GM18511 (cell line): Measurements from ENCODE around the gene VKORC1.
"Not testable (repeated sequence)": the region's sequence is repeated elsewhere in the genome, so short reads cannot be mapped to it uniquely, and the experiment has no call there.

ENCODE experiments used
- ATAC-seq: cut with Tn5 transposase; IDR thresholded peaks from one replicate; pipeline ENCODE4 v1.9.1; 2021; ENCODE audit warnings: mild to moderate bottlenecking, moderate library complexity; ENCODE audit not compliant: unreplicated experiment

Gene VKORC1

DNA sequence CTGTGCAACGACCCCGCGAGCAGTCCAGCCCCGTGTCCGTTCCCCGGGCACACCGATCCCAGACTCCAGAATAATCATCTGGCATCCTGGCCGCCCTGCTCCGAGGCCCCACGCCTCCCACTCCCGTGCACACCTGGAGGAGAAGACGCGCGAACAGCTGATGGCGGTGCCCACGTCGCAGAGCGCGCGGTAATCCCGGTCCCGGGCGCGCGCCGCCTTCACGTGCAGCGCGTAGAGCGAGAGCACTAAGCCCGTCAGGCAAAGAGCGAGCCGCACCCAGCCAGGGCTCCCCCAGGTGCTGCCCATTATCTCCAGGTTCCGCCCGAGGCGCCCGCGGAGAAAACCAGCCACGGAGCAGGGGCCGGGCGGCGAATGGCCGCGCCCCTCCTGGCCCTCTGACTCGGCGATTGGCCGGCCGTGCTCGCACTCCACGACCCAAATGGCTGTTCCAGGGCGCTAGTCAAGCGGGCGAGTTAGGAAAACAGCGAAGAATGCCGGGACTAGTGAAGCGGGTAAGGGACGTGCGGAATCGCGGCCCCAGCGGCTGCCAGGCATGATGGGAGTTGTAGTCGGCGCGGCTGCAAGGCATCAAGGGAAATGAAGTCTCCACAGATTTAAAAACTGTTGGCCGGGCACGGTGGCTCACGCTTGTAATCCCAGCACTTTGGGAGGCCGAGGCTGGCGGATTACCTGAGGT, at the start of gene VKORC1:
Gene VKORC1 (minus strand): TSS at position 374 of the 697 bp plus-strand sequence. CDS start 68 bp downstream, at position 306.
- ATAC-seq = peak; percentile 84

DNA sequence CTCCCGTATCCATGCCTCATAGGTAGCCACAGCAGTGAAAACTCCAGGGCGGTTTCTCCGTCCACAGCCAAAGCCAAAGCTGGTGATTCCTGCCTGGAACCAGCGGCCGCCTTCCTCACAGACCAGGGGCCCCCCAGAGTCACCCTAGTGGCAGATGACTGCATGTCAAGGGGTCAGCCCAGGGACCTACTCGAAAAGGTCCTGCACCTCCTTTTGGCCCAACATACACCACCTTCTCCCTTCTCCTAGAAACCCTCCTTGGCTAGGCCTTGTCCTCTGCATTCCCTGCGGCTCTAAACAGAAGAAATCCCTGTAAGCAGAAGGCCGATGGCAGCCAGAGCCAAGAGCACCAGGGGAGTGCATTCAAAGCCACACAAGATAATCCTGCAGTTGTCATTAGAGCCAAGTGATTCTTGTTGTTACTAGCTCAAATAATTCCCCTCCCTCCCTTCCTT, 49.1 kb upstream of the VKORC1 start:
- no peak for ATAC-seq

DNA sequence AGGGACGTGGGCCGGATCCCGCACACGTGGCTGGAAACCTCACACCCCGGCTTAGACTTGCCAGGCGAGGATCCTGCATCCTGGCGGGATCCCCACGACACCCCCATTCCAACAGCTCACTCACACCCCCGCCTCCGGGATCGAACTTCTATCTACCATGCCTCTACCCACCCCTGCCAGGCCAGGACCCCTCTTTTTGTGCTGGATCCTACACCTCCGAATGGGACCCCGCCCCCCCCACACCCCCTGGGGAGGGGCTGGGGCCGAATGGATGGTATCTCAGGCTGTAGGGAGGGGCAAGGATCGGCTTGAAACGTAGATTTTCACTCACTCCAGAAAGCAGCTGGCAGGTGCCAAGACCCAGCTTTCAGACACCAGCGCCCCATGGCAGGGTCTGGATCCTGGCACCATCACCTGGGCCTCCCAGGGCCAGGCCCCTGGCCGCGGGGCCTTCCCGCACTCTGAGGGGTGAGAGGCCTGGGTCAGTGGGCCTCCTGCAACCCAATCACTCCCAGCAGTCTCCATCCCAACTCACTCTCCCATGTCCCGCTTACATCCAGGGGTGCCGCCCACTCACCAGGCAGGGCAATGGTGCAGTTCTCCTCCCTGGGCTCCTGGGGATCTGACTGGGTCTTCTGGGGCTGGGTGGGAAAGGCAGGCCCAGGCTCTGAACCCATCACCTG, 48.6 kb upstream of the VKORC1 start:
- ATAC-seq = no peak

DNA sequence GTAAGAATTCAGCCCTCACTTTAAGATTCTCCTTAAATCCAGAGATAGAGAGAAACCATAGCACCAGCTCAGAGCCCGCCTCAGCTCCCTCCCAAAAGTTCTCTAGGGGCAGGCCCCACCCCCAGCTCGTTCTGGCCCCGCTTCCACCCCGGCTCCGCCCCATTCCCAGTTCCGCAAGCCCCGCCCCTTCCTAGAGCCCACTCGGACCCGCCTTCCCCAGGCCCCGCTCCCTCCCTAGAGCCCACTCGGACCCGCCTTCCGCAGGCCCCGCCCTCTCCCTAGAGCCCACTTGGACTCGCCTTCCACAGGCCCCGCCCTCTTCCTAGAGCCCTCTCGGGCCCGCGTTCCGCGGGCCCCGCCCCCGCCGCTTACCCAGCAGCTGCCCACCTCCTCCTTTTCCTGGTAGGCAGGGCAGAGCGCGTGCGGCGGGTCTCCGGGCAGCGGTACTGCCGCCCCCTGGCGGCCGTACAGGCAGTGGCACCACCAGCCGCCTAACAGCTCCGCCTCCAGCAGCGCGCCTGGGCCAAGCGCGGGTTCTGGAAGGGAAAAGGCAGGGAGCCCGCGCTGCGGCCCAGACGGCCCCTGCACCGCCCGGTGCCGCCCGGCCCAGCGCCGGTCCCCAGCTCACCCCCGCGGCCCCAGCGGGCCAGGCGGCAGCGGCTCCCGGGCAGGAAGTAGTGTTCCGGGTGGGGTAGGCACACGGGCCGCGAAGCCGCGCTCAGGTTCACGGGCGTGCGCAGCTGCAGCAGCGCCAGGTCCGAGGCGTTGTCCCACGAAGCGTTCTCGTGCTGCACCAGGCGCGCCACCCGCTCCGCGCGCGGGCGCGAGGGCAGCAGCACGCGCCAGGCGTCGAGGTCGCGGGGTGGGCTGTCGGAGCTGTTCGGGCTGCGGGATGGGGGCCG, 47.8 kb upstream of the VKORC1 start:
- ATAC-seq = peak; percentile 80

DNA sequence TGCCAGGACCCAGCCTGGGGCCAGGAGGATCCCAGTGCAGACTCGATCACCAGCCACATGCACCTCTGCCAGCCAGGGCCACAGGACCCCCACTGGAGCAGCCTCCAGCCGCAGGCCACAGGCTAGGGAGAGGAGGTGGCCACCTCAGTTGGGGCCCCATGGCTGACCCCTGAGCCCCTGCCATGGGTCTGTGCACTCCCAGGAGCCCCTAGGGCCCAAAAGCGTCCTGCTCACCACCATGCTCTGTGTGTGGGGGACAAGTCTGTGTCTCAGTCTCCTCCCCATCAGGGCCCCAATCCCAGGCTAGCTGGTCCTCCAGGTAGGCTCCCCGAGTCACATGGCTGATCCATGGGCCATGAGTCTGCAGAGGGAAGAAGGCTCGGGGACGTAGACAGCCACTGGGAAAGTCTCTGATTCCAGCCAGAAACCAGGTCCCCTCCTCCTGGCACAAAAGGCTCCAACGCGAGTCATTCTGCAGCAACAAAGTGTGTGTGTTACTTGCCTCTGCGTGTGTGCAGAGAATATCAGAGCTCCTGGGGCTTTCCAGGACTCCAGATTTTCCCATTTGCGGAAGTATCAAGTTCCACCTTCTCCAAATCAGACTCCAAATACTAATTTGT, 47.0 kb upstream of the VKORC1 start:
- peak; percentile 10 for ATAC-seq

DNA sequence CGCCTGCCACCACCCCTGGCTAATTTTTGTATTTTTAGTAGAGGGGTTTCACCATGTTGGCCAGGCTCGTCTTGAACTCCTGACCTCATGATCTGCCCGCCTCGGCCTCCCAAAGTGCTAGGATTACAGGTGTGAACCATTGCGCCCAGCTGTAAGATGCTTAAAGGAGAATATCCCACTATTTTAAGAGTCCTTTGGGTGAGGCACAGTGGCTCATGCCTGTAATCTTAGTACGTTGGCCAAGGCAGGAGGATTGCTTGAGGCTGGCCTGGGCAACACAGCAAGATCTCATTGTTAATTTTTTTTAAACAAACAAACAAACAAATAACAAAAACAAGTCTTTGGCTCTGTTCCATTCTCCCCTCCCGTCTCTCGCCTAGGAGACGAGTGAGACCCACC, 46.5 kb upstream of the VKORC1 start:
- not testable (repeated sequence) for ATAC-seq

DNA sequence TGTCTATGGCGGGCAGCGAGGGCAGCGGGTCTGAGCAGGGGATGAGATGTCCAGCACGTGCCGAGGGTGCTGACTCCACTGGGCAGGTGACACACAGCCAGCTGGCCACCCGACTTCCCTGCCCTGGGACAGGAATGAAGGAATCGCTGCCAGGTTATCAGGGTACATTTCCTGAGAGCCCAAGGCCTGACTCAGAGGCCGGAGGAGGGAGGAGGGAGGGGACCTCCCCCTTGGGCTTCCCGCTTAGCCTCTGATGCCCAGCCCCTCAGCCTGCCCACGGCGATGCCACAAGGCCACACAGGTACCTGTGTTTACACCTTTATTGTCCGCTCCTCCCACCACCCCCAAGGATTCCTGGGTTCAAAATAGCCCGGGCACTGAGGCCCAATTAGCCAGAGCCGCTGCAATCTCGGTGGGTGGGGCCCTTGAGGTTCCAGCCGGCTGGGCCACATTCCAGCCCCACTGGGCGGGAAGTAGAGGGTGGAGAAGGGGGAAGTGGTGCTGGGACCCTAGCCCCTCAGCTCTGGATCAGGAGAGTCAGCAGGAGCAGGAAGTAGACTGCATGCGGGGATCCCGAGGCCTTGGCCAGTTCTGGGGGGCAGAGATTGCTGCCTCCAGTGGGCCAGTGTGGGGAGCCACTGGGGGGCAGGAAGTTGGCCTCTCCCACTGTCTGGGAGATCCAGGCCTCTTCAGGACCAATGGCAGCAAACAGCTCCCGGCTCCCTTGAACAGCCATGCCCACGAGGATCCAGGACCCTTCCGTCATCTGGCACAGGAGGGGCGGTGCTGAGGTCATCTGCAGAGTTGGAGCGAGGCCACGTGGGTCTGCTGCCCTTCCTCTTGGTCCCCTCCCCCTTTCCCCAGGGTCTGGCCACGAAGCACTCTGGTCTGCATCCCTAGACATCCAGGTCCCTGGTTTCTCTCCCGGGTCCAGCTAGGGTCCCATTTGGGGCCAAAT, 44.3 kb upstream of the VKORC1 start:
- no peak for ATAC-seq

DNA sequence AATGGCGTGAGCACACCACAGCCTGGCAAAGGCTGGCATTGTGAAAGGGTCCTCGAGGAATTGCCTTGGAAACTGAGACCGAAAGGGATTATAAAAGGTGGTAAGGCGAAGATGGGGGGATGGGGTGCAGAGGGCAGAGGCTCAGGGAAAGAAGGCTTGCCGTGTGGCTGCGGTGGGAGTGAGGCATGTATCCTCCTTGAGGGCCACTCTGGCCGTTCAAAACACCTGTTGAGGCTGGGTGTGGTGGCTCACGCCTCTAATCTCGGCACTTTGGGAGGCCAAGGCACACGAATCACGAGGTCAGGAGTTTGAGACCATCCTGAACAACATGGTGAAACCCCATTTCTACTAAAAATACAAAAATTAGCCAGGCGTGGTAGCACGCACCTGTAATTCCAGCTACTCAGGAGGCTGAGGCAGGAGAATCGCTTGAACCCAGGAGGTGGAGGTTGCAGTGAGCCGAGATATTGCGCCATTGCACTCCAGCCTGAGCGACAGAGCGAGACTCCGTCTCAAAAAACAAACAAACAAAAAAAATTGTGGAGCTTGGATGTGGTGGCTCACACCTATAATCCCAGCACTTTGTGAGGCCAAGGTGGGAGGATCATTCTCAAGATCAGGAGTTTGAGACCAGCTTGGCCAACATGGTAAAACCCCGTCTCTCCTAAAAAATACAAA, 42.4 kb upstream of the VKORC1 start:
- not testable (repeated sequence) for ATAC-seq

DNA sequence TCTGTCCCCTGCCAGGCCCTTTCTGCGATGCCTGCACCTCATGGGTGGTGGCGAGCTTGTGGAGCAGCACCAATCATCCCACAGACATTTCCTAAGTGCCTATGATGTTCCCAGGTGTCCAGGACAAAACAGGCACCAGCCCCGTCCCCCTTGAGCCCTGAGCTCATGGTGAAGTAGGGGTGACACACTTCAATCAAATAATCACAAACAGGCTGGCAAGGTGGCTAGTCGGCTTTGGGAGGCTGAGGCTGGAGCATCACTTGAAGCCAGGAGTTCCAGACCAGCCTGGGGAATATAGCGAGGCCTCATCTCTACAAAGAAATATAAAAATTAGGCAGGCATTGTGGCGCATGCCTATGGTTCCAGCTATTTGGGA, 41.7 kb upstream of the VKORC1 start:
- ATAC-seq = no peak

DNA sequence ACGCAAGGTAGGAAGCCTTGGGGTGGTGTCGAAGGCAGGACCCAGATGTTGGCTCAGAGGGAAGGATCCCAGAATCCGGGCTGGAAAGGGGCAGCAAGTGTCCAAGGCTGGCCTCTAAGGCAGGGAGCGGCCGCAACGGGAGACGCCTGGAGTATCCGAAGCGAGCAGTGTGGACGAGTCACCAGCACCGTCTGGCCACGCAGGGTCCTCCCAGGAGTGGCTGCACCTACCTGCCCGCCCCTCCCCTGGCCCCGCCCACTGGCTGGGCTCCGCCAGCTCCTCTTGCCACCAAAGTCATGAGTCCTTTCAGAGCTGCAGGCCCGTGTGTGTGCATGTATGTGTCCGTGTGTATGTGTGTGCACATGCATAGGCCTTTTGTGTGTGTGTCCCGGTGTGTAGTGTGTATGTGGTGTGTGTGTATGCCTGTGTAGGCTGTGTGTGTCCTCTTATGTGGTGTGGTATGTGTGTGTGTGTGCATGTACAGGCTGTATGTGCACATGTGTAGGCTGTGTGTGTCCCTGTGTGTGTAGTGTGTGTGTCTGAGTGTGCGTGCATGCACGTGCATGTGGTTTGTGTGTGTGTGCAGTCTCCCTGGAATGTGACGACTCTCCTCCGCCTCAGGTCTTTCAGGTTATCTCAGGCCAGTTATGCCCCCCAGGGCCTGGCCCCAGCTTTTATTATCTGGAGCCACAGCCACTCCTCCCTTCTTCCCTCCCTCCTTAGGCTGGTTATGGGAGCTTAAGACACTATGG, 41.1 kb upstream of the VKORC1 start, which contains the start of gene PRSS8:
Gene PRSS8 (minus strand): TSS at position 193 of the 752 bp plus-strand sequence. CDS start 229 bp downstream, outside the sequence.
- ATAC-seq = no peak

DNA sequence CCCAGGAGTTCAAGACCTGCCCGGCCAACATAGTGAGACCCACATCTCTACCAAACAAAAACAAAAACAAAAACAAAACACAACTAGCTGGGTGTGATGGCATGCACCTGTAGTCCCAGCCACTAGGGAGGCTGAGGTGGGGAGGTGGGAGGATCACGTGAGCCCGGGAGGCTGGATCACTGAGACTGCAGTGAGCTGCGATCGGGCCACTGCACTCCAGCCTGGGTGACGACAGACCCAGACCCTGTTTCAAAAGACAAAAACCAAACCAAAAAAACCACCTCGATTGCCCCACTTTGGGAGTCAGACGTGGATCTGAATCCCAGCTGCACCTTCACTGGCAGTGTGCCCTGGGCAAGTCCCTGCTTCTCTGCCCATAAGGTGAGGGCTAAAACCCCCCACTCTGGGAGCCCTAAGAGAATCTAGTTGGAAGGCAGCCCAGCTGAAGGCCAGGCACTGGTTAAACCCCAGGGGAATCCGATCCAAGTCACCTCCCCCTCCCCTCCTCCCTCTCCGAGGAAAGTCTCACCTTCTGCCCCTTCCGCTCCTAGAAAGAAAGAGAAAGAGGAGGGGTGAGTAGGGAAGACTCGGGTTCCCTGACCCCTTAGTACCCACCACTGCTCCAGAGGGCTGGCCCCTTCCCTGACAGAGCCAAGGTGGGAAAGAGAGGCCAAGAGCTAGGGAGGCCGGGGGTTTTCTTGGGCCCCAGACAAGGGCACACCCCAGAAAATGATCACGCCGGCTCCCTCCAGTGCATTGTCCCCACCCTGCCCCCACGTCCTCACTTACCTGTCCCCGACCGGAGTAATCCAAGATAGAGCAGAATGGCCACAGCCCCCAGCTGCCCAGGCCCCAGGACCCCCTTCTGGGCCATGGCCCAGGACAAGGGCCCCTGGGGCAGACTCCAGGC, 40.3 kb upstream of the VKORC1 start:
- no peak for ATAC-seq

DNA sequence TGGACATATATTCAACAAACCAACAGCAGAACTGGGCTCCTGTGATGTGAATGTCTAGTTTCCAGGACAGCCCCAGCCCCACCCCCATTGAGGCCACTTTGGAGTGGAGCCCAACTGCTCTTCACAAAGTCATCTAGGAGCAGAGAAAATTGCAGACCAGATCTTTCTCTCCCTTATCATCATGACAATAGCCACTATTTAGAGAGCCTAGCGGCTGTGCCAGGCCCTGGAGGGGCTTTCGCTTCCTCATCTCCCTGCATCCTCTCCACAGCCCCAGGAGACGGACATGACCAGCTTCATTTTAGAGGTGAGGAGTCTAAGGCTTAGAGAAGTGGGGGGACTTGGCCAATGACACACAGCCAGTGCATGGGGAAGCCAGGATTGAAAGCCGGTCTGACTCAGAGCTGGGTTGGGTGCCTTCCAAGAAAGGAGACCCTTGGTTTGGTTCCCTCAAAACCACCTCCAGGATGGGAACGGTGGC, 39.5 kb upstream of the VKORC1 start:
- no peak for ATAC-seq

DNA sequence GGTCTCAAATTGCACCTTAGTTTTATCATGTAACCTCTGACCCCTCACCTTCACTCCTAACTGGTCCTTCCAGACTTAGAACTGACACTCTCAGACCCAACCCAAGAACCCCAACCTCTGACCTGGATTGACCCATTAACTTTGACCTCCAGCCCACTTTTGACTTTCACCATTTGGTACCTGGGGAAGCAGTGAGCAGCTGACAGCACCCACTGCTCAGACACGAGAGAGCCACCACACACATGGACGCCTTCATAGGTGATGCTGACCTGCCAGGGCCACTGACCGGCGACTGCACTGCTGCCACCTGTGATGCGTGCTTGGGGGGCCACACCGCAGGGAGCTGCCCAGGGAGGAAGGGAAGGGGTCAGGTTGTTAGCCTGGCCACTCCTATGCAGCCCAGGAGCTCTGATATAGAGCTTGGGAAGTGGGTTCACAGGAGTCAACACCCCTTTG, 38.5 kb upstream of the VKORC1 start:
- no peak for ATAC-seq

DNA sequence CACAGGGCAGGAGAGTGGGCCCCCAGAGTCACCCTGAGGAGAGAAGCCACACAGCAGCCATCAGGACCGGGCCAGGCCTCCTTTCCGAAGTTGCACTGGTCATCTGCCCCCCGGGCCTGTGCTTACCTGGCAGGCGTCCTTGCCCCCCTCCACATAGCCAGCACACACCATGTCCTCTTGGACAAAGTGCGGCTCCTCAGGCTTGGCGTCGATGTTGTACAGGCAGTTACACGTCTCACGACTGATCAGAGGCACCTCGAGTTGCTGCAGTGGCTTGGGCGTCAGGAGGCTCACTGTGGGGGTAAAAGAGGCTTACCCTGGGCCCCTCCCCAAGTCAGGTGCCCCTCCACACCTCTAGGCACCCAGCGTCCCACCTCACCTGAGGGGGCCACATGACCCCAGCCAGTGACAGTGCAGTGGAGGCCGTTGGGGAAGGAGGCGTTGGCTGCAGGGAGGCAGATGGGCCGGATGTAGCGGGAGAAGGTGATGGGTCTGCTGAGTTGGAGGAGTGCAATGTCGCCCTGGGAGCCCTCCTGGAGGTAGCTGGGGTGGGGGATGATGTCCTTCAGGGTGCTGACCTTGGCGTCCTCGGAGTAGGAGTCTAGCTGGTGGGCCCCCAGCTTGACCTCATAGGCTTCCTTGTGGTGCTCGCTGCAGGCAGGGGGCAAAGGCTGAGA, 37.8 kb upstream of the VKORC1 start:
- ATAC-seq = no peak

DNA sequence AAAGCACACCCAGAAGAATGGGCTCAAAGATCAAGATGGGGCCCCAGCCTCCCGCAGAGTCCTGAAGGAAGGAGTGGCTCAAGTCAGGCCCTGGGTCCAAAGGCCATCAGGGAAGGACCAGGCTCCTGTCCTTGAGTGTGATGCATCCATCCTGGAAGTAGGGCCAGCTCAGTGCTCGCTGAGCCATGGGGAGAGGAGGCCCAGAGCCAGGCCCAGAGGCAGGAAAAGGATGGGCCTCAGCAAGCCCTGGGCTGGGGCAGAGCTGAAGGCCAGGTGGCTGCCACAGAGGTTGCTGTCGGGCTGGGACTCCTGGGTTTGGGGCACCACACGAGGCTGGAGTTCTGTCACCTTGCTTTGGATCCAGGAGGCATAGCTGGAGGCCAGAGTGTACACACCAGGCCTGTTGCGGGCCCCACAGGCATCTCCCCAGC, 37.3 kb upstream of the VKORC1 start:
- no peak for ATAC-seq

DNA sequence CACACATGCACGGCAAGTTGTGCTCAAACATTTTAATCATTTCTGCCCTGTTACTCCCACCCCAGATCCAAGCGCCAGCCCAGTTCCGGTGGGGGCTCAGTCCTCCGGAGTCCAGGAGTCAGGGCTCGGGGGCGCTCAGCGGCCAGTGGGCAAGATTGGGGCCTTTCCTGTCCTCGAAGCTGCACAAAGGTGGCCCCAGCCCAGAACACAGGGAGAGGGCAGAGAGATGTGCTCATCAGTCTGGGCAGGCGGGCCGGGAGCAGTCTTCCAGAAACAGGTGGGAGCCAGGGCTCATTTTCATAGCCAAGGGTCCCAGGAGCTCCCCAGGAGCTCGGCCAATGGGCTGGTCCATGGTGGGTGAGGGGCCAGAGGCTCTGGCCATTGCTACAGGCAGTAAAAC, 36.8 kb upstream of the VKORC1 start:
- no peak for ATAC-seq

DNA sequence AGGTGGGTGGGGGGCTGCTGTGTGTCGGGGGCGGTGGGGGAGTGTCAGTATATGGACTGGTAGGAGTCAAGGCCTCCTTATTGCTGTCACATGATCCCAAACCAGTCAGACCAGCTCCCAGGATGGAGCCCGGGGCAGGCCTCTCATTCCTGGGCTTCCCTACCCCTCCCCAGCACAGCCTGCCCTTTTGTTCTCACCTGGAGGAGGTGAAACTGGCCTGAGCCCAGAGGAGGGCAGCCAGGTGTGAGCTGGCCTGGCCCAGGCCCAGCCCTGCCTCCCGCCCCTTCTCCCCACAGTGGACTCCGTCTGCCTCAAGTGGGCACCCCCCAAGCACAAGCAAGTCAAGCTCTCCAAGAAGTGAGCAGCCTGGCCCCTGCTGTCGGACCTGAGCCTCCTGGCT, 36.3 kb upstream of the VKORC1 start:
- ATAC-seq = no peak
